Tibial artery (tissue), 4 donors: ENCODE measurements around the gene EDIL3.

ENCODE experiments used
- DNase-seq, 2 donors: peaks; one replicate each; pipeline ENCODE4 v3.0.0-alpha.2; 2019
- H3K27ac ChIP-seq, 2 donors: fragments of 200-600 bp; sonication (generic) in 1 of 2; 1 replicate in 1 of 2; 2 replicates in 1 of 2; pipeline ENCODE4 v1.5.1; 2018 to 2019; ENCODE audit warnings: mild to moderate bottlenecking in 1 of 2
- H3K27me3 ChIP-seq, 2 donors: fragments of 200-600 bp; sonication (generic) in 1 of 2; one replicate each; pipeline versions ENCODE4 v1.5.1 to v1.6.0; 2016 to 2019
- H3K36me3 ChIP-seq, 3 donors: fragments of 200-600 bp; sonication (generic) in 2 of 3; one replicate each; pipeline ENCODE4 v1.5.1; 2016 to 2019; ENCODE audit warnings: mild to moderate bottlenecking in 2 of 3
- H3K4me1 ChIP-seq, 4 donors: fragments of 200-600 bp; sonication (generic) in 2 of 4; 1 replicate in 3 of 4; 2 replicates in 1 of 4; pipeline ENCODE4 v1.5.1; 2016 to 2019
- H3K4me3 ChIP-seq, 2 donors: fragments of 200-600 bp; sonication (generic) in 1 of 2; 1 replicate in 1 of 2; 2 replicates in 1 of 2; pipeline ENCODE4 v1.5.1; 2018 to 2019; ENCODE audit warnings: mild to moderate bottlenecking in 2 of 2
- H3K9me3 ChIP-seq, 3 donors: fragments of 200-600 bp; sonication (generic) in 1 of 3; one replicate each; pipeline ENCODE4 v1.5.1; 2016 to 2019
- intact Hi-C: fragments of 100-400 bp; cut with DNase I; formaldehyde crosslinking; loops from one replicate; pipeline ENCODE4 v1.15.0; 2023; ENCODE audit warnings: low total_unique reads
- TF ChIP-seq, protein P1 (sequence below), 2 experiments: fragments of 200-600 bp in 1 of 2; fragments of 450-650 bp in 1 of 2; IDR thresholded peaks; one replicate each; pipeline ENCODE4 v1.5.1; 2017 to 2019; ENCODE audit warnings: antibody characterized with exemption in 2 of 2, mild to moderate bottlenecking in 1 of 2, moderate library complexity in 1 of 2

Gene EDIL3

DNA sequence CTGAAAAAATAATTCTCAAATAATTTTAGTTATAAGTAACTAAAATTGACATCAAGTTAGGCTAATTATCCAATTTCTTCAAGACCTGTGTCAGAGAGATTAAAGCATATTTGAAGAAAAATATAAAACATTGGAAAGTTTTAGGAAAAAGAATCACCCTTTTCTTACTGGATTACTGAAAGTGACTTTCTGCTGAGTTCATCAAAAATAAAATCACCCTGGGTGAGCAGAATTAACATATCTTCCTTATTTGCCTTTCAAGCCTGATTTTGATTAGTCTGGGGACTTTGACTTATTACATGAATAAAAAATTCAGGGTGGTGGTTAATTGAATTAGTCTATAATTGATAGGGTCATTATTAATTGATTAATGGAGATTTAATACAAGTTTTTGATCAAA lies 411.8 kb downstream of the EDIL3 start:
- TF ChIP-seq, protein P1, sequence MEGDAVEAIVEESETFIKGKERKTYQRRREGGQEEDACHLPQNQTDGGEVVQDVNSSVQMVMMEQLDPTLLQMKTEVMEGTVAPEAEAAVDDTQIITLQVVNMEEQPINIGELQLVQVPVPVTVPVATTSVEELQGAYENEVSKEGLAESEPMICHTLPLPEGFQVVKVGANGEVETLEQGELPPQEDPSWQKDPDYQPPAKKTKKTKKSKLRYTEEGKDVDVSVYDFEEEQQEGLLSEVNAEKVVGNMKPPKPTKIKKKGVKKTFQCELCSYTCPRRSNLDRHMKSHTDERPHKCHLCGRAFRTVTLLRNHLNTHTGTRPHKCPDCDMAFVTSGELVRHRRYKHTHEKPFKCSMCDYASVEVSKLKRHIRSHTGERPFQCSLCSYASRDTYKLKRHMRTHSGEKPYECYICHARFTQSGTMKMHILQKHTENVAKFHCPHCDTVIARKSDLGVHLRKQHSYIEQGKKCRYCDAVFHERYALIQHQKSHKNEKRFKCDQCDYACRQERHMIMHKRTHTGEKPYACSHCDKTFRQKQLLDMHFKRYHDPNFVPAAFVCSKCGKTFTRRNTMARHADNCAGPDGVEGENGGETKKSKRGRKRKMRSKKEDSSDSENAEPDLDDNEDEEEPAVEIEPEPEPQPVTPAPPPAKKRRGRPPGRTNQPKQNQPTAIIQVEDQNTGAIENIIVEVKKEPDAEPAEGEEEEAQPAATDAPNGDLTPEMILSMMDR (IDR thresholded peaks at IDR 0.05), result no peak
- H3K27me3 ChIP-seq, result no peaks in the 10 kb centered on the region
- intact Hi-C loops, result no loop called here
- no peaks in the 10 kb centered on the region for H3K36me3 ChIP-seq
- no peaks in the 10 kb centered on the region for H3K4me1 ChIP-seq
- no peak overlapping the region for H3K4me3 ChIP-seq
- DNase-seq, result no peak
- no peaks in the 10 kb centered on the region for H3K9me3 ChIP-seq
- H3K27ac ChIP-seq, result no peak overlapping the region

- no peaks in the 10 kb centered on the region for H3K27me3 ChIP-seq
- no peaks in the 10 kb centered on the region for H3K36me3 ChIP-seq
- no peak for DNase-seq
- no peaks in the 10 kb centered on the region for H3K4me1 ChIP-seq
- H3K27ac ChIP-seq, result no peak overlapping the region
- intact Hi-C loops, result no loop called here
- TF ChIP-seq, protein P1 (IDR thresholded peaks at IDR 0.05), result no peak
- H3K4me3 ChIP-seq, result no peak overlapping the region
- H3K9me3 ChIP-seq, result no peaks in the 10 kb centered on the region
Measured at GRCh38 chr5:83972236-83972635, 412.4 kb downstream of the EDIL3 start.

DNA sequence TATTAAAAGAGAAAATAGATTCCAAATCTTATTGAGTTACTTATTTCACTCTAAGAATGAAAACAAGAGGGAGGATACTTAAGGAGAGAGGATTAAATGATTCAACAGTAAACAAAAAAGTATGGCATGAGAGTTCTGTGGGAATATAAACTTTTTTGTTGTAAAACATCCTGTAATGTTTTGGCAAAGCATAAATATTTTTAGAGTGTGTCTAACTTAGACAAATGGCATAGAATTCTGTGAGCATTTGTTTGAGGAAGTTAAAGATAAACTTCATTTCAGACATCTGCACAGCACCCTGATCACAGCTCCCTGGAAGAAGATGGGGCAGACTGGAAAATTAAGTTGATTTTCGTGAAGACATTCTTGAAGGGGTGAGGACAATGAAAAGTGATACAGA lies 417.3 kb downstream of the EDIL3 start:
- Histone ChIP-seq H3K27ac (no peak overlapping the region), H3K4me3 (no peak overlapping the region), H3K36me3 (no peaks in the 10 kb centered on the region), H3K9me3 (no peaks in the 10 kb centered on the region), H3K4me1 (peaks cover 0 to 20% (median 2%) of the 10 kb centered on the region in 4 donors), H3K27me3 (no peaks in the 10 kb centered on the region)
- TF ChIP-seq, protein P1 (IDR thresholded peaks at IDR 0.05), result no peak
- no peak for DNase-seq
- intact Hi-C loops, result no loop called here

DNA sequence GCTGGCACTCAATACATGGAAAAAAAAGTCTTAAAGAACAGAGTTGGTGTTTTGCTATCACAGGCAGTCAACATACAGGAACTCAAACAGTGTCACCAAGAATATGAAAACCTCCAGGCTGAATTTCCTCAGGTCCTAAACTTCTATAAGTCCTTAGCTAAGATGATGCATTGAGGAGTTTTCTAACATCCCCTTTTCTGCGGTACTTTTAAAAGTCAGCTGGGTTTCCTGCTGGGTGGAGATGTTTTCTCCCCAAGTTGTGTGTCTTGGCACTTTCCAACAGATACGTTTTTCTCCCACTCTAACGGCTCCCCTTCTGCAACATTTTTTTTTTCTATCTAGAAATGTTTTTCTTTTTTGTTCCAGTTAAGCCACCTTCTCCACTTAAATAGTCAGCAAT lies 419.2 kb downstream of the EDIL3 start:
- peak overlapping the region; percentile 37 to 52 for H3K27ac ChIP-seq
- intact Hi-C loops, result no loop called here
- DNase-seq, result no peak
- H3K27me3 ChIP-seq, result no peaks in the 10 kb centered on the region
- no peaks in the 10 kb centered on the region for H3K9me3 ChIP-seq
- TF ChIP-seq, protein P1 (IDR thresholded peaks at IDR 0.05), result no peak
- H3K36me3 ChIP-seq, result no peaks in the 10 kb centered on the region
- peaks cover 0 to 20% (median 2%) of the 10 kb centered on the region in 4 donors for H3K4me1 ChIP-seq
- H3K4me3 ChIP-seq, result no peak overlapping the region

GRCh38 chr5:83964271-83964670 lies 420.4 kb downstream of the EDIL3 start:
- no peak overlapping the region for H3K4me3 ChIP-seq
- H3K27ac ChIP-seq, result no peak overlapping the region
- TF ChIP-seq, protein P1 (IDR thresholded peaks at IDR 0.05), result no peak
- no peaks in the 10 kb centered on the region for H3K36me3 ChIP-seq
- peaks cover 0 to 27% (median 2%) of the 10 kb centered on the region in 4 donors for H3K4me1 ChIP-seq
- intact Hi-C loops, result no loop called here
- no peak for DNase-seq
- no peaks in the 10 kb centered on the region for H3K9me3 ChIP-seq
- H3K27me3 ChIP-seq, result no peaks in the 10 kb centered on the region

DNA sequence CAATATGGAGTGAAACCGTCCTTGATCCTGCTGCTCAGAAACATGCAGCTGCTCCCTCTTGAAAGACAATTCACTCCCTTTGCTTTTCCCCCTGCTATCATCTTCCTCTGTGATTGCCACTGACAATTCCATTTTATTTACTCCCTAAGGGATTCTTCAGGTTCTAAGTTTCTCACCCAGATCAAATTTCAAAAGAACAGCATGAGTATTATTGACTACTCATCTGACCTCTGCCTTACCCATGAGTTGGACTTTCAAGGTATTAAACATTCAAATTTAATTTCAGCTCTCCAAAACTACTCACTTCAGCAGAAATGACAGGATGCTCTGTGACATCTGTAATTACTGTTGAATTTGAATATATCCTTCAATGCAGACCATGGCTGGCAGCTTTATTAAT lies 427.5 kb downstream of the EDIL3 start:
- Histone ChIP-seq H3K36me3 (no peaks in the 10 kb centered on the region), H3K27ac (peak overlapping the region in 1 of 2 donors; percentile 42), H3K4me1 (peaks cover 0 to 44% (median 2%) of the 10 kb centered on the region in 4 donors), H3K9me3 (no peaks in the 10 kb centered on the region), H3K4me3 (no peak overlapping the region), H3K27me3 (no peaks in the 10 kb centered on the region)
- intact Hi-C loops, result no loop called here
- TF ChIP-seq, protein P1 (IDR thresholded peaks at IDR 0.05), result no peak
- no peak for DNase-seq
